Muscle layer of duodenum (tissue), 2 donors: ENCODE results near the gene TOR1B.
"Not testable (repeated sequence)": the region's sequence is repeated elsewhere in the genome, so short reads cannot be mapped to it uniquely, and the experiment has no call there.

Source experiments
- H3K27ac ChIP-seq: one replicate; pipeline ENCODE4 v1.7.0; 2013; ENCODE audit warnings: mild to moderate bottlenecking, low read length
- H3K27me3 ChIP-seq: one replicate; pipeline ENCODE4 v1.7.0; 2013; ENCODE audit warnings: low read depth, mild to moderate bottlenecking, control low read depth, low read length
- H3K36me3 ChIP-seq, 2 donors: one replicate each; pipeline ENCODE4 v1.7.0; 2013; ENCODE audit warnings: low read length in 2 of 2, control low read depth in 1 of 2, mild to moderate bottlenecking in 1 of 2; ENCODE audit not compliant: insufficient read depth in 2 of 2, control insufficient read depth in 1 of 2
- H3K4me1 ChIP-seq, 2 donors: one replicate each; pipeline ENCODE4 v1.7.0; 2013; ENCODE audit warnings: low read length in 2 of 2, mild to moderate bottlenecking in 2 of 2, control low read depth in 1 of 2, moderate library complexity in 1 of 2; ENCODE audit not compliant: insufficient read depth in 2 of 2, control insufficient read depth in 1 of 2
- H3K4me3 ChIP-seq, 2 donors: one replicate each; pipeline ENCODE4 v1.7.0; 2013; ENCODE audit warnings: low read length in 2 of 2, low read depth in 1 of 2, mild to moderate bottlenecking in 1 of 2
- H3K9me3 ChIP-seq, 2 donors: one replicate each; pipeline ENCODE4 v1.7.0; 2013; ENCODE audit warnings: low read length in 2 of 2, control low read depth in 1 of 2, mild to moderate bottlenecking in 1 of 2; ENCODE audit not compliant: control insufficient read depth in 1 of 2
- donor health status: healthy.

The TOR1B gene

DNA sequence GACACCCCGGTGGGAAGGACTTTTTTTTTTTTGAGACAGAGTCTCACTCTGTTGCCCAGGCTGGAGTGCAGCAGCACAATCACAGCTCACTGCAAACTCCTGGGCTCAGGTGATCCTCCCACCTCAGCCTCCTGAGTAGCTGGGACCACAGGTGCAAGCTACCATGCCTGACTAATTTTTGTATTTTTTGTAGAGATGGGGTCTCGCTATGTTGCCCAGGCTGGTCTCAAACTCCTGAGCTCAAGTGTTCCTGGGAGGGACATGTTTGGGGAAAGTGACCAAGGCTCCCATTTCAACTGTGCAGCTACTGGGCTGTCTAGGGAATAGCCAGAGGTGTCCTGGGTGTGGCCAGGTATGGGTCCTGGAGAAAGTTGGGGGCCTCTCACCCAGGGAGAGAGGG is 7.0 kb upstream of the TOR1B start:
- not testable (repeated sequence) for H3K4me1 ChIP-seq, H3K36me3 ChIP-seq, H3K9me3 ChIP-seq, H3K27ac ChIP-seq, H3K4me3 ChIP-seq, H3K27me3 ChIP-seq

DNA sequence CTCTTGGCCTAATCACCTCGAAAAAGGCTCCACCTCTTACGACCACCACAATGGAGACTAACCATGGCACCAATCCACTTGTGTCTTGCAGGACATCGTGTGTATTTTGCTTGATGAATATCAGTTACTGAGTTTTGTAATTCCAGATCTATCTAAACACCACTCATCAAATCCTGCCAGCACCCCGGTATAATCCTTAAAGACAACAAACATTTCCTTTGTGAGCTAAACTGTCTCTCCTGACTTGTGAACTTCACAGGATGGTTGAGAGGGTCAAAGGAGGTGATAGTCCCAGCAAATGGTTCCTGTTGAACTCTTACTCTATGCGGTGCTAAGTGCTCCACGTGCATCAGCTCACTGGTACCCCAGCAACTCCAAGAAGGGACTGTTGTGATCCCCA is 4.0 kb upstream of the TOR1B start:
- Histone ChIP-seq H3K4me1 (peaks cover 2 to 4% of the 10 kb centered on the region in 2 donors), H3K27ac (no peak overlapping the region), H3K27me3 (no peaks in the 10 kb centered on the region)

DNA sequence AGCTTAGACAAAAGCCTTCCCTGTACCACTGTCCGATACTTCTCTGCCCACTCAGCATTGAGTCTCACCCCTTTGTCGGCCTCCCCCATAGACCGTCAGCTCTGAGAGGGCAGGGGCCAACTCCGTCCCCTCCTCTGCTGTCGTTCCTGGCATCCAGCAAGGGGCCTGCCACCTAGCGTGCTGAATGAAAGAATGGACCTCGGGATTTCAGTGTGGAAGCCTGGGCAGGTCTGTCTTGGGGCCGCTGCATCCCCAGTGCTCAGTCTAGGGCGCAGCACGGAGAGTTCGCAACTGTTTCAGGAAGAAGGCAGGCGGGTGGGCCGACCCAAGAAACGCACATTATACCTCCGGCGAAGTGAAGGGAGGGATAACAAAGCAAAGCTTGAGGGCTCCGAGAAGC is 1.5 kb upstream of the TOR1B start:
- Histone ChIP-seq H3K27ac (no peak overlapping the region), H3K4me3 (no peak overlapping the region), H3K27me3 (no peaks in the 10 kb centered on the region), H3K4me1 (peaks cover 4 to 9% of the 10 kb centered on the region in 2 donors), H3K9me3 (no peaks in the 10 kb centered on the region), H3K36me3 (no peaks in the 10 kb centered on the region)

More for the DNA sequence above, 4.0 kb upstream of the TOR1B start:
- Histone ChIP-seq H3K4me3 (no peak overlapping the region), H3K9me3 (no peaks in the 10 kb centered on the region), H3K36me3 (no peaks in the 10 kb centered on the region)

DNA sequence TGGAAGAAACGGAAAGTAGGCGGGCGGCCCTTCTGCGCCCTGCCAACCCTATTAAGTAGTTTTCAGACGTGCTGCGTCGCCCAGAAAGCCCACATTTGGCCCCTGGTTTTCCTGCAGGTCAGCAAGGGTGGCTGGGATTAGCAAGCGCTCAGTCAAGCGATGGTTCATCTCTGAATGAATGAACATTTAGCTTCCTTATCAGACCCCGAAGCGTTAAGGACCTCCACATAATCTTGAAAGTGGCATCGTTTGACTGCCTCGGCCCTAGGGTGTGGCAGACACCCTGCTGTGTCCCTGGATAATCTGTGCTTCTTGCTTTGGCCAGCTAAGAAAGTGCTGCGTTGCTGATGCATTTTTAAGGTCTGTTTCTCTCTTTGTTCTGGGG is 684 bp downstream of the TOR1B start:
- peak overlapping the region; percentile 80 to 83 for H3K4me3 ChIP-seq
- peak overlapping the region; percentile 56 for H3K27ac ChIP-seq
- H3K9me3 ChIP-seq, result no peaks in the 10 kb centered on the region
- H3K4me1 ChIP-seq, result peaks cover 4 to 9% of the 10 kb centered on the region in 2 donors
- no peaks in the 10 kb centered on the region for H3K27me3 ChIP-seq
- peaks cover 0 to 14% of the 10 kb centered on the region in 2 donors for H3K36me3 ChIP-seq

DNA sequence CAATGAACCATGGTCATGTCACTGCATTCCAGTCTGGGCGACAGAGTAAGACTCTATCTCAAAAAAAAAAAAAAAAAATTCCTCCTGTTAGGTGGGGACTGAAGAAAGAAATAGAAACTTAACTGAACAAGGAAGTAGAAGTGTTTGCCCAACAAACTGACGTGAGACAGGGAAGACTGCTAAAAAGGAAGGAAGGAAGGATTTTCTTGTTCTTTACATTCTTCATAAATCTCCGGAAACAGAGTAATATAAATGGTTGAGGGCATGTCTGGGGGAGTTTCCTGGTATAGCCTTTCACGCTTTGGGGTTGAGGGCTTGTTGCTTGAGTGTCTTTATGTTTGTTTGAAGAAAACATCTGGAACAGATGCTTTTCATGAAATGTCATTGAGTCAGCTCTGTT is 3.1 kb downstream of the TOR1B start:
- no peaks in the 10 kb centered on the region for H3K27me3 ChIP-seq
- H3K4me3 ChIP-seq, result no peak overlapping the region
- H3K27ac ChIP-seq, result no peak overlapping the region
- H3K36me3 ChIP-seq, result peaks cover 12 to 27% of the 10 kb centered on the region in 2 donors
- H3K4me1 ChIP-seq, result peaks cover 4 to 9% of the 10 kb centered on the region in 2 donors
- H3K9me3 ChIP-seq, result no peaks in the 10 kb centered on the region

DNA sequence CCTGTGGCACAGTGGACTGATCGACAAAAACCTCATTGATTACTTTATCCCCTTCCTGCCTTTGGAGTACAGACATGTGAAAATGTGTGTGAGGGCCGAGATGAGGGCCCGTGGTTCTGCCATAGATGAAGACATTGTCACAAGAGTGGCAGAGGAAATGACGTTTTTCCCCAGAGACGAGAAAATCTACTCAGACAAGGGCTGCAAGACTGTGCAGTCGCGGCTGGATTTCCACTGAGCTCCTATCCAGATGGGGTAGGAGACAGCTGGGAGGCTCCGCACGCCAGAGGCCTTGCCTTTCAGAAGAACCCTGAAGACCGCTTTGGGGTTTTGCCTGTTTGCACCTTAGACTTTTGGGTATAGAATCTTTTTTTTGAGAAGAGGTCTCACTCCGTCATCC is 6.4 kb downstream of the TOR1B start:
- no peaks in the 10 kb centered on the region for H3K27me3 ChIP-seq
- H3K4me1 ChIP-seq, result peaks cover 0 to 1% of the 10 kb centered on the region in 2 donors
- H3K27ac ChIP-seq, result no peak overlapping the region
- H3K36me3 ChIP-seq, result peaks cover 17 to 43% of the 10 kb centered on the region in 2 donors
- no peaks in the 10 kb centered on the region for H3K9me3 ChIP-seq
- no peak overlapping the region for H3K4me3 ChIP-seq

DNA sequence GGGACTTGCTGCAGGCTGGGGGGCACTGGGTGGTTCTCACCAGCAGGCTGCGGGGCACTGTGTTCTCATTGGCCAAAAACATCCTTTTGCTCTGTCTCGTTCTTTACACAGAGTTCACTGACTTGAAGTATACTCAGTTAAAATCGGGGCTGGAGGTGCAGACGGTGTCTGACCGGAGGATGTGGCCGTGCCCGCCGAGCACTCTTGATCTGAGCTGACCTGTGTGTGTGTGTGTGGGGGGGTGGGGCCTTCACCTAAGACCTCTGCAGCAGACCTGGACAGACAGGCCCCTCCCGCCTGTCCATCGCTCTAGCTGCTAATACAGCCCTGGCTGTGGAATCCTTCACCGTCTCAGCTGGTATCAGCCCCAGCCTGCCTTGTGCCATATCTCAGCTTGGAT is 7.1 kb downstream of the TOR1B start:
- Histone ChIP-seq H3K4me1 (no peaks in the 10 kb centered on the region), H3K4me3 (no peak overlapping the region), H3K36me3 (peaks cover 22 to 48% of the 10 kb centered on the region in 2 donors), H3K27ac (no peak overlapping the region), H3K27me3 (no peaks in the 10 kb centered on the region), H3K9me3 (no peaks in the 10 kb centered on the region)

DNA sequence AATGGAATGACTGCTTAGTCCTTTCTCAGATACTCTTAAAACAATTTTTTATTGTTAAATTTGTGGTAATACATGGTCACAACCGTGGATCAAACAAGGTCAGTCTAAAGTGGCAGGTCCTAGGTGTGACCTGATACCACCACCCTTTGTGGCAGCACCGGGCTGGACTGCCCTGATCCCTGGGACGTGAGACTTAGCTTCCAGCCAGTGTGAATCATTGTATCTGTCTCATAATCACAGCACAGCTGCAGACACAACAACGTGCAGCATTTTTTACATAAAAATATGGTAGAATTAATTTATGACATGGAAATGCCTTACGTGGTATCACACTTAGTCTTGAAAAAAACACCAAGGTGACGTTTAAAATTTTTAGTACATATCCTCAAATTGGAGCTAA is 7.8 kb downstream of the TOR1B start:
- H3K36me3 ChIP-seq, result peaks cover 24 to 55% of the 10 kb centered on the region in 2 donors
- no peak overlapping the region for H3K27ac ChIP-seq
- no peaks in the 10 kb centered on the region for H3K27me3 ChIP-seq
- no peak overlapping the region for H3K4me3 ChIP-seq
- no peaks in the 10 kb centered on the region for H3K9me3 ChIP-seq
- no peaks in the 10 kb centered on the region for H3K4me1 ChIP-seq

DNA sequence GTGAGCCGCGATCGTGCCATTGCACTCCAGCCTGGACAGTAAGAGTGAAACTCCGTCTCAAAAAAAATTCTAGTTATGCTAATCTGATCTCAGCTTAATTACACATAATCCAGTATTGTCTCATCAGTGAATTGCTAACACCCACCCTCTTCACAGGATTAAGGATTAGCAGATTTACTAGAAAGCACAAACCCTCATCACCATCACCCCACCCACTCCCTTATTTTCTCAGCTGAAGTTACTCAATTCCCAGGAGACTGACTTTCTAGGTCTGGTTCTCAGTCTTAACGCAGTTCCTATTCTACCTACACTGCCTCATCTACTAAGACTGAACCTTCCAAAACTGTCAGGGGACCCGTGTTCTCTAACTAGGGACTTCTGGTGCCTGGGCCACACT is 9.0 kb downstream of the TOR1B start:
- no peaks in the 10 kb centered on the region for H3K27me3 ChIP-seq
- no peak overlapping the region for H3K27ac ChIP-seq
- H3K4me1 ChIP-seq, result no peaks in the 10 kb centered on the region
- no peak overlapping the region for H3K4me3 ChIP-seq
- peaks cover 36 to 61% of the 10 kb centered on the region in 2 donors for H3K36me3 ChIP-seq
- H3K9me3 ChIP-seq, result no peaks in the 10 kb centered on the region

DNA sequence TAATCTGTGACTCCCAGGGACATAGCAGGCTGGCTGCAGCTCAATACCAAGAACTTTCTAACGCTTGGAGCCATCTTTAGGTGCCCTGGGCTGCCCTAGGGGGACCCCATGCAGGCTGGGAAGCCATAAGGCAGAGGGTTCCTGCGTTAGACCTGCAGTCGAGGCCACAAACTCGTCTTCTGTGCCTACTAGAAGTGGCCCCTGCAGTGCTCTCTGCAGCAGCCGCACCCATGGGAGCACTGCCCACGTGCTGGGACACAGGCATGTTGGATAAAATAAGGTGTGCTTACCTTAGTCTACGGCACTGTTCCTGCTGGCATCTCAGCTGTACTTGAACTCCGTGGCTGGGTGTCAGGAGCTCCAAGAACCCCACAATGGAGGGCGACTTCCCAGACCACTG is 9.4 kb downstream of the TOR1B start:
- Histone ChIP-seq H3K4me3 (no peak overlapping the region), H3K4me1 (no peaks in the 10 kb centered on the region), H3K27me3 (no peaks in the 10 kb centered on the region), H3K27ac (no peak overlapping the region), H3K9me3 (no peaks in the 10 kb centered on the region), H3K36me3 (peaks cover 38 to 60% of the 10 kb centered on the region in 2 donors)

DNA sequence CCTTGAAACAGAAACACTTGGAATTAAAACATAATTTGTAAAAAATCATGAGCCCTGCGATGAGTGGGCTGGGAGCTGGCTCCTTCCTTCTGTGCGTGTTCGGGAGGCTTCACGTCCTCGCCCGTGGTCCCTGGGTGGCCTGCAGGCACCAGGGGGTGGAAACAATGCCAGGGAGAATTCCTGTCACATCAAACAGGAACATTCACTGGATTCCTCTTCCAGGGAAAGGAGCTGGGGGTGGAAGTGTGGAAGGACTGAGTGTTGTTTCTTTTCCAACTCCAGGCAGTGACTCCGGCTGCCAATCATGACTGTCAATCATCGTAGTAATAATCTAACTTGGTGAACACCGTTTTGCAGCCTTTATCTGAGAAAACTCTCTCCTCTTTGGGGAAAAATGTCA is 10.7 kb downstream of the TOR1B start:
- Histone ChIP-seq H3K4me1 (no peaks in the 10 kb centered on the region), H3K36me3 (peaks cover 44 to 66% of the 10 kb centered on the region in 2 donors), H3K4me3 (no peak overlapping the region), H3K9me3 (no peaks in the 10 kb centered on the region), H3K27me3 (no peaks in the 10 kb centered on the region), H3K27ac (no peak overlapping the region)

DNA sequence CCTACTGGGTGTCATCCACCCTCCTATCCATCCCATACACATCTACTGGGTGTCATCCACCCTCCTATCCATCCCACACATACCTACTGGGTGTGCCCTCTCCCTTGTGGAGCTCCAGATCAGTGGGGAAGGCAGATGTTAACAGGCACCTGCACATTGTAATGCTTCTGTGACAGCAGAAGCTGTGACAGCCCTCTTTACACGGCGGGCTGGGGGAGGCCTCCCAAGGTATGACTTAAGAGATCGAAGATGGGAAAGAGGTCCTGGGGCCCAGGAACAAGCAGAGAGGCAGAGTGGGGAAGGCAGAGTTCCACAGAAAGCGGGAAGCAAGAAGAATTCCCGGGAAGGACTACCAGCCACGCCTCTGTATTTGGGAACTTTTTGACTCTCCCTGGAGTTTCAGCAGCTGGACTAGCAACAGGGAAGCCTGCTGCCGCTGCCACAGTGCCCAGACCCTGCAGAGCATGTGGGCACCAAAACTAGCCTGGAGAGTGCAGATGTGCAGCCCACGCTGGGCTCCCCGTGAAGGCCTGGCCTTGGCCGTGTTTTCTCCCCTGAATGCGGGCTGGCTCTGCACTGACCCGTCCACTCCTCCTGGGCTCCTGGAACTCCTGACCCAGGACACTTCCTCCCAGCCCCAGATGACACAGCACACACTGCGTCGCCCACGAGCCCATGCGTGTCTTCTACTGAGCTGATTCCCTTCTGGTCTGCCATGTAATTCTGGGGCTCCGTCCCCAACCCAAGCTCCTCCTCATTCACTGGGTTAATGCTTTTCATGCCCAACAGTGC is 11.6 kb downstream of the TOR1B start:
- Histone ChIP-seq H3K36me3 (peaks cover 39 to 61% of the 10 kb centered on the region in 2 donors), H3K27me3 (no peaks in the 10 kb centered on the region), H3K27ac (no peak overlapping the region), H3K4me3 (no peak overlapping the region), H3K4me1 (no peaks in the 10 kb centered on the region), H3K9me3 (no peaks in the 10 kb centered on the region)
